Loucy (cell line): Measurements from ENCODE around the gene MAP1S.

ENCODE experiments used
- CTCF ChIP-seq: fragments of 200-600 bp; sonication (generic); conservative IDR thresholded peaks from 2 replicates; pipeline ENCODE4 v1.5.1; 2014; ENCODE audit warnings: mild to moderate bottlenecking, antibody characterized with exemption, low read length
- EZH2phosphoT487 ChIP-seq: fragments of 200-600 bp; IDR thresholded peaks from 2 replicates; pipeline ENCODE4 v1.6.1; 2018; ENCODE audit warnings: antibody characterized with exemption, mild to moderate bottlenecking, moderate library complexity, borderline replicate concordance

- TF ChIP-seq EZH2phosphoT487 (no peak), CTCF (no peak)
Observed at GRCh38 chr19:17695198-17695597, 24.1 kb upstream of the MAP1S start.
